CD4-positive, alpha-beta T cell treated with Interleukin-2 at 100 ng/mL for 4 hours (primary cell): ENCODE measurements around the gene ANKIB1.

ENCODE experiments used
- DNase-seq: peaks from one replicate; pipeline ENCODE4 v3.0.0-alpha.2; 2020; ENCODE audit warnings: low spot score

ANKIB1 gene

GRCh38 chr7:92268921-92269320 lies 23.1 kb downstream of the ANKIB1 start:
- no peak for DNase-seq

- DNase-seq = no peak
Measured at GRCh38 chr7:92275327-92275726, 29.6 kb downstream of the ANKIB1 start.

GRCh38 chr7:92276460-92276864 lies 30.7 kb downstream of the ANKIB1 start:
- DNase-seq = no peak

GRCh38 chr7:92279396-92280031 lies 33.7 kb downstream of the ANKIB1 start:
- DNase-seq = no peak

GRCh38 chr7:92281031-92281430 lies 35.3 kb downstream of the ANKIB1 start:
- no peak for DNase-seq

- DNase-seq = no peak
Measured at GRCh38 chr7:92282221-92282814, 36.5 kb downstream of the ANKIB1 start.

GRCh38 chr7:92282930-92283329 lies 37.2 kb downstream of the ANKIB1 start:
- DNase-seq = no peak

GRCh38 chr7:92289321-92289720 lies 43.5 kb downstream of the ANKIB1 start:
- no peak for DNase-seq

- no peak for DNase-seq
Measured at GRCh38 chr7:92292981-92293380, 47.2 kb downstream of the ANKIB1 start.

GRCh38 chr7:92293896-92294590 lies 48.3 kb downstream of the ANKIB1 start:
- DNase-seq = no peak

- DNase-seq = no peak
Measured at GRCh38 chr7:92295391-92295790, 49.6 kb downstream of the ANKIB1 start.

GRCh38 chr7:92296235-92296634 lies 50.5 kb downstream of the ANKIB1 start:
- DNase-seq = no peak

GRCh38 chr7:92296880-92297445 lies 51.2 kb downstream of the ANKIB1 start:
- DNase-seq = no peak

- no peak for DNase-seq
Measured at GRCh38 chr7:92297736-92298135, 52.0 kb downstream of the ANKIB1 start.

GRCh38 chr7:92303761-92304160 lies 58.0 kb downstream of the ANKIB1 start:
- DNase-seq = no peak

GRCh38 chr7:92304406-92304893 lies 58.7 kb downstream of the ANKIB1 start:
- DNase-seq = no peak

GRCh38 chr7:92306153-92306552 lies 60.4 kb downstream of the ANKIB1 start:
- no peak for DNase-seq

- no peak for DNase-seq
Measured at GRCh38 chr7:92313055-92313454, 67.3 kb downstream of the ANKIB1 start.

GRCh38 chr7:92319243-92319642 lies 73.5 kb downstream of the ANKIB1 start:
- no peak for DNase-seq

- DNase-seq = no peak
Measured at GRCh38 chr7:92325173-92325572, 79.4 kb downstream of the ANKIB1 start.

GRCh38 chr7:92325858-92326257 lies 80.1 kb downstream of the ANKIB1 start:
- DNase-seq = no peak

- DNase-seq = no peak
Measured at GRCh38 chr7:92330835-92331438, 85.2 kb downstream of the ANKIB1 start.

- DNase-seq = no peak
Measured at GRCh38 chr7:92331508-92331907, 85.7 kb downstream of the ANKIB1 start.
